NB4 (cell line): ENCODE data around the gene RABGAP1.

Experiments used
- DNase-seq: peaks from one replicate; pipeline ENCODE4 v3.0.0; 2010; ENCODE audit warnings: low read depth
- H3K4me3 ChIP-seq: one replicate; pipeline ENCODE4 v1.5.1; 2011; ENCODE audit warnings: mild to moderate bottlenecking, low read depth, low read length, moderate library complexity
- CTCF ChIP-seq: IDR thresholded peaks from one replicate; pipeline ENCODE4 v1.5.1; 2012; ENCODE audit warnings: low read depth, low read length
- MAX ChIP-seq: IDR thresholded peaks from 2 replicates; pipeline ENCODE4 v1.6.1; 2011; ENCODE audit warnings: low read depth, low read length
- MYC ChIP-seq: IDR thresholded peaks from 2 replicates; pipeline ENCODE4 v1.6.1; 2011; ENCODE audit warnings: low read depth, low read length
- POLR2A ChIP-seq: IDR thresholded peaks from 2 replicates; pipeline ENCODE4 v1.6.1; 2011; ENCODE audit warnings: mild to moderate bottlenecking; ENCODE audit not compliant: insufficient read length; ENCODE audit errors: extremely low read depth

RABGAP1 gene

GRCh38 chr9:122930541-122931225 lies 10.1 kb upstream of the RABGAP1 start:
- peak overlapping the region; percentile 96 for H3K4me3 ChIP-seq
- no peak for TF ChIP-seq MYC
- no peak for TF ChIP-seq CTCF
- no peak for TF ChIP-seq POLR2A
- no peak for TF ChIP-seq MAX
- DNase-seq, result no peak

GRCh38 chr9:122931226-122932121 lies 9.3 kb upstream of the RABGAP1 start, which contains the start of gene ZBTB26:
Gene ZBTB26 (minus strand): TSS chr9:122931512. CDS start chr9:122919934, 11,578 bp downstream.
- peak within 1 kb of the TSS; percentile 96 for H3K4me3 ChIP-seq
- DNase-seq, result peak; percentile 96
- no peak; the same call in 1 of the 2 replicates for TF ChIP-seq MAX
- TF ChIP-seq POLR2A, result peak; percentile 89
- peak; percentile 37; the same call in 1 of the 2 replicates for TF ChIP-seq MYC
- TF ChIP-seq CTCF, result no peak

- DNase-seq, result no peak
- no peak for TF ChIP-seq MYC
- no peak for TF ChIP-seq CTCF
- no peak for TF ChIP-seq POLR2A
- TF ChIP-seq MAX, result no peak
Observed at GRCh38 chr9:122936464-122936863, 4.4 kb upstream of the RABGAP1 start.

GRCh38 chr9:122936883-122937282 lies 3.9 kb upstream of the RABGAP1 start:
- DNase-seq, result no peak
- TF ChIP-seq POLR2A, result no peak
- no peak for TF ChIP-seq MAX
- TF ChIP-seq CTCF, result no peak
- no peak for TF ChIP-seq MYC
- no peak overlapping the region for H3K4me3 ChIP-seq

More at GRCh38 chr9:122936464-122936863, 4.4 kb upstream of the RABGAP1 start:
- no peak overlapping the region for H3K4me3 ChIP-seq

GRCh38 chr9:122939601-122940000 lies 1.2 kb upstream of the RABGAP1 start:
- no peak for TF ChIP-seq MAX
- TF ChIP-seq MYC, result no peak
- no peak overlapping the region for H3K4me3 ChIP-seq

GRCh38 chr9:122940454-122940748 lies 419 bp upstream of the RABGAP1 start:
- TF ChIP-seq POLR2A (no peak), MAX (no peak), CTCF (no peak), MYC (no peak)
- peak overlapping the region; percentile 54 for H3K4me3 ChIP-seq
- DNase-seq, result no peak

More at GRCh38 chr9:122939601-122940000, 1.2 kb upstream of the RABGAP1 start:
- DNase-seq, result no peak
